Measurements from ENCODE around the gene MSH2. TPM values are rescaled to one million over a fixed set of nuclear protein-coding genes. Genes with fewer than 3 reads are reported as not detected.

Gene MSH2
- total RNA-seq, 1 donor from 2014 or later: 20.6 TPM

- no peak for DNase-seq (ENCODE audit: extremely low read depth, low read depth, low spot score)
Measured at GRCh38 chr2:47528874-47529273, 125.9 kb downstream of the MSH2 start.

- DNase-seq (ENCODE audit: extremely low read depth, low read depth, low spot score): no peak
Measured at GRCh38 chr2:47530105-47530760, 127.3 kb downstream of the MSH2 start.

- no peak for DNase-seq (ENCODE audit: extremely low read depth, low read depth, low spot score)
Measured at GRCh38 chr2:47531378-47532042, 128.6 kb downstream of the MSH2 start.

Other genes with a start within 250 kb of the MSH2 start
- gene STPG4, start 247.8 kb upstream of the MSH2 start, total RNA-seq: not detected in 2 replicates
- gene CALM2, start 226.6 kb upstream of the MSH2 start, total RNA-seq: 456 and 586 TPM in 2 replicates
- 0.78 and 1.1 TPM in 2 replicates for gene EPCAM, start 33.8 kb upstream of the MSH2 start, total RNA-seq
- 0.06 and 0.34 TPM in 2 replicates for gene KCNK12, start 167.8 kb downstream of the MSH2 start, total RNA-seq

Measured in glomerular endothelial cell (primary cell).